ENCODE measurements around the gene TMBIM1.

Gene TMBIM1

GRCh38 chr2:218271487-218271797, 20.9 kb downstream of the TMBIM1 start:
- DNase-seq, result no peak

DNA sequence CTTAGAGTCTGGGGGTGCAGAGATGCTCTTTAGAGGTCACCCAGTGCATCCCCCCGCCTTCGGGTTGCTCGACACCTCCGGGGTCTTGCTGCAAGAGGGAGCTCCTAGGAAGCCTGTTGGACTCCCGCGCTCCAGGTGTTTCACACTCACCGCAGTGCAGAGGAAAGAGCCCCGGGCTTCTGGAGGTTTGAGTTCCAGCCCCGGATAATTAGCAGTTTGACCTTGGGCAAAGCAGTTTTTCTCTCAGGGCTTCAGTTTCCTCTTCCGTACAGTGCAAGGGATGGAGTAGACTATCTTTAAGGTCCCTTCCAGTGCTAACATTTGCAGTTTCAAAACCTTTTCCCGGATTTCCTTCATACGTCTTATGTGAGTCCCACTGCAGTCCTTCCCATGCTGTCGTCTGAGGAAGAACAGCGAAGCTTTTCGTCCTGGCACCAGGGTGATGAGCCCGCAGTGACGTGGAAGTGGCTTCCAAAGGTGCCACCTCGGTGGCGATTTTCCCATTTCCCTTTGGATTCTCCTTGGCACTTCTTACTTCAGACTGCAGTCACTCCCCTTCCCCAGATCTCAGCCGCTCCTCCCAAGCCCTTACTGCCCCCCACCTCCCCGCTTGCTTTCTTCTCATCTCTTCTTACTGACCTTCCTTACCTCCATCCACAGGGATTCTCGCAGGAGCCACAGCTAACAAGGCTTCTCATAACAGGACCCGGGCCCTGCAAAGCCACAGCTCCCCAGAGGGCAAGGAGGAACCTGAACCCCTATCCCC, 21.4 kb downstream of the TMBIM1 start:
- DNase-seq, result no peak

GRCh38 chr2:218269900-218270720, 22.2 kb downstream of the TMBIM1 start, which contains the start of the genes AAMP and PNKD:
TSS of gene AAMP (minus strand) at chr2:218270137. CDS start at chr2:218270086, 51 bp downstream.
TSS of gene PNKD (plus strand) at chr2:218270519. CDS start at chr2:218270536, 17 bp downstream.
- peak; percentile 90 for DNase-seq

DNA sequence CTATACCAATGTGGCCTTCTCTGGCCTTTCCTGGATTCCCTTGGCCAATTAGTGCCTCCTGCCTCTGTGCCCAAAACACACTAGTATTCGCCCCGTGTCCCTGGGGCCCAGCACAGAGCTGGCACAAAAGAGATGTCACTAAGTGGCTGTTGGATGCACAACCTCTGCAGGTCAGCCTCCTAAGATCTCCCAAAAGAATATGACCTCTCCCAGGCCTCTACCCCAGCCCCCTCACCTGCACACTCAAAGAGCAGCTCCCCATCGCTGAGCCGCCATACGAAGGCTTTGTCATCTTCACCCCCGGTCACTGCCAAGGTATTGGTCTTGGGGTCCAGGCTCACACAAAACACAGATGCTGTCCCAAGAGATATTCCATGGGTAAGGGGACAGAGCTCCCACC, 25.0 kb downstream of the TMBIM1 start:
- no peak for DNase-seq

DNA sequence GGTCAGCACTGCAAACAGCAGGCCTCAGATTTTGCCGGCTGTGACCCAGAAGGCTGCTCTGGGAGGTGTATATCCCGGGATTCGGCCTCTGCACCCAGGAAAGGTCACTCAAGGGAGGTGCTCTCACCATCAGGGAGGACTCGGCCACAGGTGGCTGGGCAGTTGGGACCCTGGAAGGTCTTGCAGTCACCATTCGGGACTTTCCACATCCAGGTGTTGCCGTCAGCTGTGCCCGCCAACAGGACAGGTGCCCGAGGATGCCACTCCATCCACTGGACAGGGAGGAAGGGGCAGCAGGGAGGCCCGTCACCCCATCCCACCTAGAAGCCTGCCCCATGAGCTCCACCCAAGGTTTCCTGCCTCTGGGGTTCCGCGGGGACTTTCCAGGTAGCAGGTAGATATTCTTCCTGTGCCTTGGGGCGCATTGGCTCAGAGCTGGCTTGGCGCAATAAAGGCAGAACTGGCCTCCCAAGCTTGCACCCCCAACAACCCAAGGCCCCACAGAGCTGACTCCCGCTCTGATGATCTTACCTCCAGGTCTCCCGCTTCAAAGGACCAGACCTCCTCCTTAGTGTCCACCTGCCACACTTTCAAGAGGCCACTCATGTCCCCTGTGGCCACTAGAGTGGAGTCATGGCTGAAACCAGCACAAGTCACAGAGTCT, 25.9 kb downstream of the TMBIM1 start:
- DNase-seq, result no peak

GRCh38 chr2:218265626-218266025, 26.7 kb downstream of the TMBIM1 start:
- DNase-seq, result no peak

DNA sequence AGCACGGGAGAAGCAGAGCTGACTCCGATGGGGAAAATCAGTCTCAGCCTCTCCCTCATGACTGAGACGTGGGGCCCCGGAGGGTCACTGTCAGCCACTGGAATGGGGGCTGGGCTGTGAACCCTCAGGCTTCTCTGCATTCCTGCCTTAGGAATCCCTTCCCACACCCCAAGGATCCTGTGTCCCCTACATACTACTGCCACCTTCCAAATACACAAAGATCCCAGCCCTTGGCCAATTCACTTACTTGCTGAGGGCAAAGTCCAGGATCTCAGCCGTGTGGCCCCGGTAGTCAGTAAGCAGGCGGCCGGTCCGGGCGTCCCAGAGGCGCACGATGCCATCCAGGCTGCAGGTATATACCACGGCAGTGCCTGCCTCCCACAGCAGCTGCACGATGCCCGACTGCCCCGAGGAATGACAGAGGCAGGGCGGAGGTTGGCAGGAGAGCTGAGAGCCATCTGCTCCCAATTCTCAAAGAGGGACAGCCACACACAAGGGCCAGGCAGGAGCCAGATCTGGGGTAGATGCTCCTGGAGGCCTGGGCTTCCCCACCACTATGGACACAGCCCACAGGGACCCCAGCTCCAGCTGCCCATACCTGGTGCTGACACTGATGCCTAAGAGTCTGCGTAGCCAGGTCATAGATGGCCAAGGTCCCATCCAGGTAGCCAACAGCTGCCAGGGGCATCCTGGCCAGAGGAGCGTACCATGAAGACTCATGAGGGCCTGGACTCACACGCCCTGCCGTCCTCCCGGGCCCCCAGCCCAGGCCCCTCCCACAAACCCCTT, 27.3 kb downstream of the TMBIM1 start:
- DNase-seq, result no peak

DNA sequence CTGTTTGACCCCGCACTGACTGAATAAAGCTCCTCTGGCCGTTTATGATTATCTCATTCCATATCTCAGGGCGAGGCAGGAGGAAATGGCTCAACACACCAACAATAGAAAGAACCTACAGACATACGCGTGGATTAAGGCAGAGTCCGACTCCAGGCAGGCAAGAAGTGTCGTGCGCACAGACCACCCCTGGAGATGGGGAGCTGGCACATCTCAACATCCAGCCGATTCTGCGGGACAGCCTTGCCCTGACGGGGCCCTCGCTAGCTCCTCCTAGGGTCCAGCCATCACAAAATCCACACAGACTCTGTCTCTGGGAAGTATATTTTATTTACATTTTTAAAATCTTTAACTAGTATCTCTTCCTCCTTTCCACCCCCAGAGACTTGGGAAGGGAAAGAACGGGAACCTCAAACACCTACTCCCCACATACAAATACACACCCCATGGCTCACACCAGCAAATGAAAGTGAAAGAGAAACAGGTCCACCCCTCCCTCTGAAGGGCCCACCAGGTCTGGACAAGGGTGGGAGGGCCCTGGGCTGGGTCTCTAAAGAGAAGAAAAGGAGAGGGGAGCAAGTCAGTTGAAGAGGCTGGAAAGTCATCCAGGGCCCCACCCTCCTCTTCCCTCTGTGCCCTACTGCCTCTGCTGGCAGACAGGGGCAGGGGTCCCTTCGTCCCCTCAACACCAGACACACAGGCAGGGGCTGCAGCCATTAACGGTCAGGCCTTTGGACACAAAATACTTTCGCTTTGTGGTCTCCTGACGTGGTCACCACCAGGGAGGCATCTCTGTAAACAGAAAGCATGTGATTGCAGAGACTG, 28.3 kb downstream of the TMBIM1 start:
- DNase-seq, result no peak

- DNase-seq, result no peak
Observed at GRCh38 chr2:218262631-218263586, 29.4 kb downstream of the TMBIM1 start.

- DNase-seq, result no peak
Observed at GRCh38 chr2:218262237-218262600, 30.1 kb downstream of the TMBIM1 start.

GRCh38 chr2:218261423-218262236, 30.7 kb downstream of the TMBIM1 start:
- DNase-seq, result no peak

- DNase-seq, result no peak
Observed at GRCh38 chr2:218260742-218261422, 31.4 kb downstream of the TMBIM1 start, which contains the start of gene GPBAR1. TSS of gene GPBAR1 (plus strand) at chr2:218261015. CDS start at chr2:218262725, 1,710 bp downstream.

DNA sequence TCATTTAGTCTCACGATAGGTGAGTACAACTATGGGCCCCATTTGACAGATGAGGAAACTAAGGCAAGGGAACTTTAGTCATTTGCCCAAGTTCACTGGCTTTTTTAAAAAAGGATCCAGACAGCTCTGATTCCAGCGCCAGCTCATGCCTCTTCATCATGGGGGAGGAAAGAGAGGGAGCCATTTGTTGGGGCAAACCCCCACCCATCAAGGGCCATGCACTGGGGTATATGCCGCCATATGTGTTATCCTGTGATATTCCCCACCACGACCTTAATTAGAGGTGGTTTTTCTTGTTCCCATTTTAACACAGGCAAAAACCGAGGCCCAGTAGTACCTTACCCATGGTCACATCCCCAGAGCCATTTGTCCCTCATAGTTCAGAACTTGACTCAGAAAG, 32.1 kb downstream of the TMBIM1 start:
- no peak for DNase-seq

DNA sequence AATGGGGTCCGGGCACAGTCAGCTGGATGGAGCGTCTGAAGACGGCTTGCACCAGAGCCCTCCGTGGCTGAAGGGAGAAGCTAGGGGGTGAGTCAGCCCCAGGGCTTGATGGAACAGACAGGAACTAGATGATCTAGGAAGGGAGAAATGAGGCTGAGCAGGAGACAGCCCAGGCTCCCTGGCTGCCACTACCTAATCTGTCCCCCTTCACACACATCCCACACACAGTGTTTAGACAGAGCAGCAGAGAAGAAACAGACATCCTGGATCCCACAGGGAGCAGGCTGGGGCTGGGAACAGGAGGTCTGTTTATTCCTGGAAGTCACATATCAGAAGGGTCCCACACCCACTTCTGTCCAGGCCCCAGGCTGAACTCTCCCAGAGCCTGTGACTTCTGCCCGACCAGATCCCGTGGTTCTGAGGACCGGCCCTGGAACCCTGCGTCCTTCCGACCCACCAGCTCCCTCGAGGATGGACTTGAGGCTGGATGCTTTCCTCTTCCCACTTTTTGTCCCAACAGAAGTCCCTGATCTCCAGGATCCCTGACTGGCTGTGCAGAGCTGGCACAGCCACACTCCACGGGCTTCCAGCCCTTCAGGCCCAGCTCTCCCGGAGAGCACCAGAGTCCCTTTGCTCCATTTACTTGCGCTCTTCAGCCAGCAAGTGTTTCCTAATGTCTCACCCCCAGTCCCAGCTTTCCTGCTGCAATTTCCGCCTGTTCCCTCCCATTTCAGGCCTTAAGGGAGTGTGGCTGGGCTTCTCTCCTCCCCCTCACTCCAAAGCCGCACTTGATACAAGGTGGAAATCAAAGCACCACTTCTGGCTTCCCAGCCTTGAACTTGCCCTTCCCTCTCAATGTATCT, 33.0 kb downstream of the TMBIM1 start:
- DNase-seq, result no peak

DNA sequence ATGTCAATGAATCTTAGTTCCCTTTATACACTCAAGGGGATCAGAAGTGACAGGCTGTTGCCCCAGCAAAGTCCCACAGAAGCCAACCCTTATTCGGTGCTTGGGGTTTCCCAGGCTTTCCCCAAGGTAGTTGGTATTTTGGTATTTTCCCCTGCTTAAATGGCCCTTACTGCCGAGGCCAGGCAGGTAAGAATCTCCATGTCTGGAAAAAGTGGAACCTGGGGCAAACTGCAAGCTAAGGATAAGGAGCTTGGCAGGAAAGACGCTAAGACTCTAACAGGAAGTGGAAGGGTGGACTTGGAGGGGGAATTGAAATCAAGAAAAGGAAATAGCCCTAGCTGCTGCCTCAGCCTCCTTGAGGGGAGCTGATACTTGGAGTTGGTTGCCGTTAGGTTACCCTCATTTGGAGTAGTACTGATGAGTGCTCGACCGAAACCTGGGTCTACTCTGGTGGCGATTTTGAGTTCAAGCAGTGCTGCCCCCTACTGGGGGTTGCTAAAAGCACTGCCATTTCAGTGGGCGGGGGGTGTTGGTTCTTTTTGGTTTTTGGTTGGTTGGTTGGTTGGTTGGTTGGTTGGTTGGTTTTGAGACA, 34.8 kb downstream of the TMBIM1 start:
- DNase-seq, result no peak

- no peak for DNase-seq
Observed at GRCh38 chr2:218256612-218257350, 35.5 kb downstream of the TMBIM1 start.

DNA sequence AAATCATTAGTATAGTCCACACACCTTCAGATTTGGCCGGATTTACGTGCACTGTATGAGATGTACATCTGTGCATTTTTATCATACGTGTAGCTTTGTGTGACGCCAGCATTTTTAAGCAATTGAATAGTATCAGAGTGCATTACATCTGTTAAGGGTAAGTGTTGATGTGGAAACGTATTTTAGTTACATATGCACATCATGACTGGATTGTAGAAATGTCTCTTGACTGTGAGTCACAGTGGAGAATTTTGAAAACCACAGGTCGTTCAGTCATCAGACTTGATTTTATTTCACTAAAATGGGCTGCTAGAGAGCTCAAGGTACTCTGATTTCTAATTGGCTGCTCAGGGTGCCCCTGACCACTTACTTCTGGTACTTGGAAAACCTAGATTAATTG, 36.9 kb downstream of the TMBIM1 start:
- DNase-seq, result no peak
